HG02852 (cell line): ENCODE measurements around the gene SLC25A4.

Experiments
- ATAC-seq: cut with Tn5 transposase; IDR thresholded peaks from one replicate; pipeline ENCODE4 v1.9.1; 2021; ENCODE audit warnings: mild to moderate bottlenecking, moderate library complexity; ENCODE audit not compliant: unreplicated experiment

The SLC25A4 gene

GRCh38 chr4:185119927-185120630 is 23.0 kb upstream of the SLC25A4 start:
- ATAC-seq, result no peak

- ATAC-seq, result no peak
Measured at GRCh38 chr4:185120631-185120946, 22.5 kb upstream of the SLC25A4 start.

GRCh38 chr4:185122681-185123345 is 20.3 kb upstream of the SLC25A4 start:
- peak; percentile 81 for ATAC-seq

DNA sequence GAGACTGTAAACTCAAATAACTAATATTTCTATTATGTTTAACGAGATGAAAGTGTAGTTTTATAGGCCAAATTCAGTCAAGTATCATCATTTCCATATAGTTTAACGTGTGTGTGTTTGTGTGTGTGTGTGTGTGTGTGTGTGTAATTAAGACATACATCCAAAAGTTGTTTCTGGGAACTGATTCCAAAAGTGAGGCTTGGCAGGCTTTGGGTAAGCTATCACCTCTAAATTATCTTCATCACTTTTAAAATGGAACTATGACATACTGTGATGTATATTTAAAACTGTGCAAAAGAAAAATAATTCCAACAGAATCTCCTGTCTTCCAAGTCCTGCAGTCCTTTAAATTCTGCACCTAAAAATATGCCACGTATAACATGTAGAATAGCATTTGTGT is 19.1 kb upstream of the SLC25A4 start:
- no peak for ATAC-seq

- ATAC-seq, result no peak
Measured at GRCh38 chr4:185127021-185127925, 15.8 kb upstream of the SLC25A4 start.

- ATAC-seq, result peak; percentile 55
Measured at GRCh38 chr4:185128272-185129119, 14.6 kb upstream of the SLC25A4 start.

- peak; percentile 66 for ATAC-seq
Measured at GRCh38 chr4:185134307-185134869, 8.7 kb upstream of the SLC25A4 start.

- ATAC-seq, result no peak
Measured at GRCh38 chr4:185137233-185137925, 5.7 kb upstream of the SLC25A4 start.

DNA sequence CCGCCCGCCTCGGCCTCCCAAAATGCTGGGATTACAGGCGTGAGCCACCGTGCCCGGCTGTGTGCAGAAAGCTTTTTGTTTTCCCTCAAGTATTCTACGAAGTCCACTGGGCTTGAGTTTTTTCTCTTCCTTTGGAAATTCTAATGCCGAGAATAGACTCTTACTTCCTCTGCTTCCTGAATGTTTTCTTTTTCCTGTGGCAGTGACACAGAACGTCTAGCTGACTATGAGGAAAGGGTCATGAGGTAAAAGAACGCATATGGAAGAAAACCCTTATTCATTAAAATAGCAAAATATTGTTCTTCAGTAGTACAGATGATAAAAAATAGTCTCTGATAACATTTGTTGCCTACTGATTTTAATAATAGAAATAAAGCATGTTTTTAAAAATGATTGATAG is 4.9 kb upstream of the SLC25A4 start:
- ATAC-seq, result no peak

- no peak for ATAC-seq
Measured at GRCh38 chr4:185139736-185140135, 3.3 kb upstream of the SLC25A4 start.

- no peak for ATAC-seq
Measured at GRCh38 chr4:185141777-185142176, 1.3 kb upstream of the SLC25A4 start.

- ATAC-seq, result no peak
Measured at GRCh38 chr4:185142564-185142911, 528 bp upstream of the SLC25A4 start.

- ATAC-seq, result peak; percentile 26
Measured at GRCh38 chr4:185143601-185143969, 519 bp downstream of the SLC25A4 start.

- ATAC-seq, result no peak
Measured at GRCh38 chr4:185144601-185145240, 1.7 kb downstream of the SLC25A4 start.

GRCh38 chr4:185145572-185145971 is 2.5 kb downstream of the SLC25A4 start:
- ATAC-seq, result no peak

- no peak for ATAC-seq
Measured at GRCh38 chr4:185149392-185149791, 6.3 kb downstream of the SLC25A4 start.

- ATAC-seq, result no peak
Measured at GRCh38 chr4:185151296-185151695, 8.2 kb downstream of the SLC25A4 start.

- ATAC-seq, result peak; percentile 98
Measured at GRCh38 chr4:185165605-185166063, 22.6 kb downstream of the SLC25A4 start.

GRCh38 chr4:185167234-185167633 is 24.2 kb downstream of the SLC25A4 start:
- no peak for ATAC-seq
